NCI-H146 treated with DMSO at 0.1 percent for 48 hours (cell line): Measurements from ENCODE around the gene ZFR.
"Not testable (repeated sequence)": the region's sequence is repeated elsewhere in the genome, so short reads cannot be mapped to it uniquely, and the experiment has no call there.

Experiments
- DNase-seq: peaks from one replicate; lab custom pipeline; 2025; ENCODE audit not compliant: unreplicated experiment; lab: John Stamatoyannopoulos, UW

The ZFR gene

GRCh38 chr5:32325062-32325461, 119.5 kb downstream of the ZFR start:
- no peak for DNase-seq

- no peak for DNase-seq
Measured at GRCh38 chr5:32323741-32324140, 120.8 kb downstream of the ZFR start.

DNA sequence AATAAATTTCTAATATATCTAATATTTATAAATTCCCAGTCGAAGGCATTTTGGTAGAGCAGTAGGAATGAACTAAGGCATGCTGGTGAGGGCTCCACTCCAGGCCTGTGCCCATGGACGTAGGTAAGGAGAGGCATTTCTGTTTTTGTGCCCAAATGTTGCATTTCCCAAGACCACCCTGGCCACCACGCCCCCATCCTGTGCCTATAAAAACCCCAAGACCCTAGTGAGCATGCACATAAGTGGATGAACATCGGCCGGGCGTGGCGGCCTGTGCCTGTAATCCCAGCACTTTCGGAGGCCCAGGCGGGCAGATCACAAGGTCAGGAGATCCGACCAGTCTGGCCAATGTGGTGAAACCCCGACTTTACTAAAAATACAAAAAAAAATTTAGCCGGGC, 121.7 kb downstream of the ZFR start:
- no peak for DNase-seq

DNA sequence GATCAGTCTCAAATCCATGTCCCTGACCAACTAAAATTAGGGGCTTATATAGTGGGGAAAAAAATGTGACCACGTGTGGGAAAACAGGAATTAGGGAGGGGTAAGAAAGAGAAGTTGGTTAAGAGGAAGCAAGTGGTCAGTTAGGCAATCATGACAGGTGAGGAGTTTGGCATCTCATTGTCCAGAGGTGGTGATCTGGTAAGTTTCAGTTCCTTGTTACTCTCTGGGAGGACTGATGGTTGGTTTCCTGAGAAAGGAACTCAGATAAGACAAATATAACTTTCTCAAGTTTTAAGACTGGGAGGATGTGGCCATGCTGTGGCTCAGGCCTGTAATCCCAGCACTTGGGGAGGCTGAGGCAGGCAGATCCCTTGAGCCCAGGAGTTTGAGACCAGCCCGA, 122.8 kb downstream of the ZFR start:
- not testable (repeated sequence) for DNase-seq

GRCh38 chr5:32320576-32320975, 124.0 kb downstream of the ZFR start:
- no peak for DNase-seq

- no peak for DNase-seq
Measured at GRCh38 chr5:32319926-32320543, 124.5 kb downstream of the ZFR start.

GRCh38 chr5:32319392-32319791, 125.1 kb downstream of the ZFR start:
- DNase-seq: no peak

DNA sequence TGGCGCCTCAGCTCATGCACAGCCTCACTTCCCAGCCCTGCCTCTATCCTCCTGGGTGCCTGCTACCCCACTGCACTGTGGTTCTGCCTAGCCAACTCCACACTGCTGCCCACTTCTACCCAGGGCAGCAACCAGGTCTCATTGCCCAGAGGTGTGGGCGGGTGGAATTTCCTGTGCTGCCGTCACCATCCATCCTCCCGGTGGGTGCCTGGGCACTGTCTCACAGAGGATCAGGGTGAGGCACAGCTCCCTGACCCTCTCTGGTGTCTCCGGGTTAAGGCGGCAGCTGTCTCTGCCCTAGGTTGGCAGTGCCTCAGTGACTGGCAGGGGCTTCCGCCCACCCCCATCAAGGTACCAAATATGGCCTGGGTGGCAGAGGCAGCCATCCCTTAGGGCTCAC, 127.5 kb downstream of the ZFR start:
- DNase-seq: no peak

DNA sequence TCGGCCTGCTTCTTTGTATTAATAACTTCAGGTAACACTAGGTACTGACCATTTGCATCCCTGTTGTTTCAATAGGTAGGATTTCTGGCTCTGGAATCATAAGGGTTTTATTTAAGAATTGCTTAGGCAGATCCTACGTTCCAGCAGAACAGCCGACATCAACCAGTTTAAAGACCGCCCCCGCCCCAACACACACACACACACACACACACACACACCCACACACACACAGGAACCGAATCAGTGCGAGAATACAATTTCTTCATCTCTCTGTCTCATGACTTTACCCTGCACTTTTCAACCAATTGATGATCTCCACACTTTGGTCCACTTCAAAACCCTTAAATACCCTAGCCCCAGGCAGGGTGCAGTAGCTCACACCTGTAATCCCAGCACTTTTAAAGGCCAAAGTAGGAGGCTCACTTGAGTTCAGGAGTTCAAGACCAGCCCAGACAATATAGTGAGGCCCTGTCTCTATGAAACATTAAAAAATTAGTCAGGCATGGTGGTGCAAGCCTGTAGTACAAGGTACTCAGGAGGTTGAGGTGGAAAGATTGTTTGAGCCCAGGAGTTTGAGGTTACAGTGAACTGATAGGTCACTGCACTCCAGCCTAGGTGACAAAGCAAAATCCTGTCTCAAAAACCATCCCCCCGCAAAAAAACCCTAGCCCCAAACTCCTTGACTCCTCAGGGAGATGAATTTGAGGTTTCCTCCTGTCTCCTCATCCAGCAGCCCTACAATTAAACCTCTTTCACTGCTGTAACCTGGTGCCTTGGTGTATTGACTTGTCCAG, 129.1 kb downstream of the ZFR start:
- no peak for DNase-seq

GRCh38 chr5:32314658-32315057, 129.9 kb downstream of the ZFR start:
- no peak for DNase-seq

- DNase-seq: not testable (repeated sequence)
Measured at GRCh38 chr5:32314152-32314488, 130.4 kb downstream of the ZFR start.

- peak; percentile 97 for DNase-seq
Measured at GRCh38 chr5:32312595-32313332, 131.8 kb downstream of the ZFR start, which contains the start of gene MTMR12. MTMR12 (minus strand) TSS chr5:32312939; CDS start chr5:32312838, 101 bp downstream.

GRCh38 chr5:32312197-32312594, 132.3 kb downstream of the ZFR start:
- no peak for DNase-seq

DNA sequence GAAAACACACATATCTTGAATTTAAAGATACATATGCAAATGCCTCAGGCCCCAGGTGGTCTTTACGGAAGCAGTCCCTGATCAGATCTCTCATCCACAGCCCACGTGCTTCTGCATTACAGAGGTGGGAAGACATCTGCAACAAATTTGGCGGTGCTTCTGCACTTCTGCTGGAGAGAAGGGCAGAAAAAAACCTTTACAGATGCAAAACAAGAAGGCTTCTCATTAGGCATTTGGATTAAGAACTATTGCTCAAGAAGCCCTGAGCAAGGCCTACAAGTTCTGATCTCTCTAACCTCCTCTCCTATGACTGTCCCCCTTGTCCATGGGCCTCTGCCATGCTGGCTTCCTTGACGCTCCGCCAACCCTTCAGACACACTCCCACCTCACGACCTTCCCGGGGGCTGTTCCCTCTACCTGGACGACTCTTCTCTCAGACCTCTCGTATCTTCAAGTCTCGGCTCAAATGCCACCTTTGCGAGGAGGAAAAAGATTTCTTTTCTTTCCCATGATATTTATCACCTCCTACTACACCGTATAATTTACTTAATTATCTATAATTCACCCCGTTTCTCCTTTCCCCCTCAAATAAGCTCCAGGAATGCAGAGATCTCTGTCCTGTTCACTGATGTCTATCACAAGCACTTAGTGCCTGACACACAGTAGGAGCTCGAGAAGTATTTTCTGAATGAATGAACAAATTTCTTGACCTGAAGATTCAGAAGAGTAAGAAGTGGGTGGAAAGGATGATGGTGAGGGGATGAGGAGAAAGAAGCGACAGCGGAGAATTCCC, 132.9 kb downstream of the ZFR start:
- no peak for DNase-seq

GRCh38 chr5:32309761-32310160, 134.8 kb downstream of the ZFR start:
- DNase-seq: no peak

DNA sequence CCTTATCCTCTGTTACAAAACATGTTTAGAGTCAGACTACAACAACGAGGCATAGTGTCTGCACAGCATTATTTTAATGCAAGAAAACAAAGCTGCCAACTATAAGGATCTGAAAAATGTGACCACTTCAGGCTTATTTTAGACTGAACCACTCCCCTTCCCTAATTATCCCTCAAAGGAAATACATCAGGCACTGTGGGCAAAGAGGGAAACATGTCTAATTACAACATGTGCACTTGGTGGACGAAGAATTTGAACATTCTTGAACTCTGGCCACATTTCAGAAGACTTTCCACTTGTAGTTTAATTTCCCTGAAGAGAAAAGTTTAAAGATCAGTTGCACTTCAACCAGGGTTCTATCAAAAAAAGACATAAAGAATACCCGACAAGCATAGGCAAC, 135.6 kb downstream of the ZFR start:
- DNase-seq: no peak

GRCh38 chr5:32307769-32308194, 136.8 kb downstream of the ZFR start:
- DNase-seq: no peak

DNA sequence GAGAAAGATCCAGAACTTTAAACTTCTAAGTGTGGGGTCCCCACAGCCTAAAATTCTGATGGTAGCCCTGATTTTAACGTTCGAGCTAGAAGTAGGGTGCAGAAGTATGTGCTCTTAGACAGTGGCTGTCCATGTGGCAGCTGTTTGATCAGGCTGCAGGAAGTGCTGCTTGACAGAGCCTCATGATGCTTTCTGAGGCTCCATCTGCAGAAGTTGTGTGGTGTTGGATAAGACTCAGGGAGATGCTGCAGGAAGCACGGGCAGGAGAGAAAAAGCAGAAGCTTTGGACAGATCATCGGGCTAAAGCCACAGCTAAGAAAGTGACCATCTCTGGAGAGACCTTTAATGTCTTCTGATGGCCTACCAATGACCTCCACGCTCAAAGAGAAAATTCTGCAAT, 139.9 kb downstream of the ZFR start:
- DNase-seq: no peak
